IPS-15b (cell line): ENCODE measurements around the gene KNOP1.
"Not testable (repeated sequence)": the region's sequence is repeated elsewhere in the genome, so short reads cannot be mapped to it uniquely, and the experiment has no call there.

ENCODE experiments used
- H3K27me3 ChIP-seq: one replicate; pipeline ENCODE4 v1.6.1; 2013; ENCODE audit warnings: low read length; ENCODE audit not compliant: control insufficient read depth, insufficient read depth
- H3K36me3 ChIP-seq: one replicate; pipeline ENCODE4 v1.6.1; 2013; ENCODE audit warnings: low read length; ENCODE audit not compliant: control insufficient read depth, insufficient read depth
- H3K4me1 ChIP-seq: one replicate; pipeline ENCODE4 v1.6.1; 2013; ENCODE audit warnings: mild to moderate bottlenecking, low read length; ENCODE audit not compliant: control insufficient read depth, insufficient read depth
- H3K4me3 ChIP-seq: one replicate; pipeline ENCODE4 v1.5.1; 2013; ENCODE audit warnings: low read depth, low read length
- H3K9ac ChIP-seq: one replicate; pipeline ENCODE4 v1.6.1; 2013; ENCODE audit warnings: low read depth, mild to moderate bottlenecking, low read length
- H3K9me3 ChIP-seq: one replicate; pipeline ENCODE4 v1.6.1; 2013; ENCODE audit warnings: mild to moderate bottlenecking, low read length; ENCODE audit not compliant: control insufficient read depth, insufficient read depth

Gene KNOP1

DNA sequence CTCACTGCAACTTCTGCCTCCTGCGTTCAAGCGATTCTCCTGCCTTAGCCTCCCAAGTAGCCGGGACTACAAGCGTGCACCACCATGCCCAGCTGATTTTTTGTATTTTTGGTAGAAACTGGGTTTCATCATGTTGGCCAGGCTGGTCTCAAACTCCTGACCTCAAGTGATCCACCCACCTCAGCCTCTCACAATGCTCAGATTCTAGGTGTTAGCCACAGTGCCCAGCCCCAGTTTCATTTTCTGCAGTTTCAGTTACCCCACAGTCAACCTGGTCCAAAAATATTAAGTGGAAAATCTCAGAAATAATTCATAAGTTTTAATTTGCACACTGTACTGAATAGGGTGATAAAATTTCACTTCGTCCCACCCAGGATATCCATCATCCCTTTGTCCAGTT is 28.7 kb downstream of the KNOP1 start:
- Histone ChIP-seq H3K9me3 (no peaks in the 10 kb centered on the region), H3K27me3 (no peaks in the 10 kb centered on the region), H3K4me1 (no peaks in the 10 kb centered on the region), H3K4me3 (no peak overlapping the region), H3K9ac (no peak overlapping the region), H3K36me3 (peaks cover 20% of the 10 kb centered on the region)

DNA sequence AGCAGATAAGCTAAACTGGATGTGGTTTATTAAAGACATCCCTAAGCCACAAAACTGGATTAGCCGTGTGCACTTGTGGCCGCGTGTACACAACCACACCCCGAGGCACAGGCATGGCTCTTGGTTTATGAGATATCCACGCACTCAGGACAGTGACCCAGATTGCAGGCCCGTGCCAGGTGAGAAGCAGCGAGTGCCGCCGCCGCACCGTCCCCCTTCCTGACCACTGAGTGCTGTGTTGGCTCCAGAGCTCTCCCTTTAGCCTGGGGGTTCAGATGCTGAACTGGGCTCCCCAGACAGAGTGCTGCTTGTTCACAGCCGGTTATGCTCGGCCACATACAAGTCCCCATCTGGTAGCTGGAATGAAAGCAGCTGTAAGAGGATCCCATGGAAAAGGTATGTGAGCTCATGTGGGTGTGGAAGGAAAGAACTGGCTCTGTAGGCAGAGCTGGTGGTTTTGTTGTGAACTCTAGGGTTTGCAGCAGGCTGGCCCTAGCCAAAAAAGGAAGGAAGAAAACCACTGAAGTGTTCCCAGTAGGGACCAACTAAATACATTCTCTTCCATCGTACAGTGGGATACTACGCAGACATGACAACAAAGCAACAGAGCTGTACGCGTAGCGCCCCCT is 29.5 kb downstream of the KNOP1 start:
- H3K27me3 ChIP-seq, result no peaks in the 10 kb centered on the region
- H3K9ac ChIP-seq, result no peak overlapping the region
- no peak overlapping the region for H3K4me3 ChIP-seq
- peaks cover 20% of the 10 kb centered on the region for H3K36me3 ChIP-seq
- H3K9me3 ChIP-seq, result no peaks in the 10 kb centered on the region
- H3K4me1 ChIP-seq, result no peaks in the 10 kb centered on the region

DNA sequence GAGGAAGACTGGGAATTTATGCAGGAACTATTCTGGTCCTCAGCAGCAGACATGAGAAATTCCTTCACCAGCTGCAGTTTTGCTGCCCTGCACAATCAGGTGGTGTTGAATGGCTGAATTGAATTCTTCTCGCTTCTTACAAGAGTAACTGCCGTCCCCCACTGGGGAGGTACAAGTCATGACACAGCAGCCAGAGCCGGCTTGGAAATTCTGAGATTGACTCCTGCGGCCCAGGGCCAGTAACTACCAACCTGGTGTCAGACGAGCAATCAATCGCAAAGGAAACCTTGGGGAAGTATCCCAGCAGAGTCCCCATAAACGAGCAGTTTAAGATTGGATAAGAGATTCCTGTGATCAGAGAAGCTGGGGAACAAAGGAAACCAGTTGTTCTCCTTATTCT is 30.7 kb downstream of the KNOP1 start:
- Histone ChIP-seq H3K36me3 (peaks cover 20% of the 10 kb centered on the region), H3K9ac (no peak overlapping the region), H3K9me3 (no peaks in the 10 kb centered on the region), H3K27me3 (no peaks in the 10 kb centered on the region), H3K4me1 (no peaks in the 10 kb centered on the region), H3K4me3 (no peak overlapping the region)

DNA sequence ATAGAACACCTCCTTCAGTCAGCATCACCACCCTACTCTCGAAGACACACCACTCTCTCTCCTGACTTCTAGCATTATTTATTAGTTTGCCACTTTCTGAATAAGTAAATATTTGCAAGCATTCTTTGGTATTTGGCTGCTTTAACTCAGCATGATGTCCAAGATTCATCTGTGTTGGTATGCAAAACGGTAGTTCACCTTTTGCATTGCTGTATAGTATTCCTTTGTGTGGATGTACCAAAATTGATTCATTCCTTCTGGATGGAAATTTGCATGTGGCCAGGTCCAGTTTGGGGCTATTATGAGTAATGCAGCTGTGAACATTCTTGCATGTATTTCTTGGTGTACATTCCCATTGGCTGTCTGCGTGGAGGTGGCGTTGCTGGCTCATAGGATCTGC is 32.9 kb downstream of the KNOP1 start:
- Histone ChIP-seq H3K36me3 (peaks cover 15% of the 10 kb centered on the region), H3K9me3 (no peaks in the 10 kb centered on the region), H3K4me1 (no peaks in the 10 kb centered on the region), H3K27me3 (no peaks in the 10 kb centered on the region), H3K9ac (no peak overlapping the region), H3K4me3 (no peak overlapping the region)

DNA sequence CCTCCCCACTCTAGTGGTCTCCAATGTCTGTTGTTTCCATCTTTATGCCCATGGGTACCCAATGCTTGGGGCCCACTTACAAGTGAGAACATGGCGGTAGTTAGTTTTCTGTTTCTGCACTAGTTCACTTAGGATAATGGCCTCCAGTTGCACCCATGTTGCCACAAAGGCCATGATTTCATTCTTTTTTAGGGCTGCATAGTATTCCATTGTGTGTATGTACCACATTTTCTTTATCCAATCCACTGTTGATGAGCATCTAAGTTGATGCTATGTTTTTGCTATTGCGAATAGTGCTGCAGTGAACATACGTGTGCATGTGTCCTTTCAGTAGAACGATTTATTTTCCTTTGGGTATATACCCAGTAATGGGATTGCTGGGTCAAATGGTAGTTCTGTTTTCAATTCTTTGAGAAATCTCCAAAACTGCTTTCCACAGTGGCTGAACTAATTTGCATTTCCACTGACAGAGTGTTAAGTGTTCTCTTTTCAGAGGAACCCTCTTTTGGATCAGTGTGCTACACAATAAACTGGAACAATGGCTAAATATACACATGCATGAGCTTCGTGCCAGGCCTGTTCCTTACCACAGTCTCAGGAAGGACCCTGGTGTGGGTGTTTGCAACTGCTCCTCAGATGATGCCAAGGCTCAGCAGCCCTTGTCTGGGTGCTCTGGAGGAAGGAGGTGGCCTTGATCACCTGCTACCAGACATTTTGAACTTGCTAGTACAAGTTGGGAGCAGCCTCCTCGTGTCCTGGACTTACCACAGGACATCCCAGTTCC is 34.4 kb downstream of the KNOP1 start:
- peaks cover 12% of the 10 kb centered on the region for H3K36me3 ChIP-seq
- no peaks in the 10 kb centered on the region for H3K27me3 ChIP-seq
- H3K4me1 ChIP-seq, result no peaks in the 10 kb centered on the region
- H3K4me3 ChIP-seq, result no peak overlapping the region
- no peaks in the 10 kb centered on the region for H3K9me3 ChIP-seq
- no peak overlapping the region for H3K9ac ChIP-seq

DNA sequence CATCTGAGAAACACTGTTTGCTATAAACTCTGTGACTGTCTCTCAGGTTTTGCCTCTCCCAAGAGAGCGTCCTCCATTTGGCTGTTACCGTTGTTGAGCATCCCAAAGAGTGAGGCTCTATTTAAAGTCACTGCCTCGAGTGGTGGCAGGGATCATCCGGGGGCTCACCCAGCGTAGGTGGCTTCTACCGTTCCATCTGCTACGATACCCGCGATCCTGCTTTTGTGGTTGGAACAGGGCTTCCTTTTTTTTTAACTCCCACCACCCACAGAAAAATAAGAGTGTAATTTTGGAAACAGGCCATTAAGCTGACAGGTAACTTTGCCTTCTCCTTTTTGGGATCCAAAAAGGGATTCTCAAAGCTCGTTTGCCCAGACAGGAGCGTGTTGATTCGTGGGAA is 36.4 kb downstream of the KNOP1 start:
- Histone ChIP-seq H3K36me3 (peaks cover 8% of the 10 kb centered on the region), H3K4me1 (no peaks in the 10 kb centered on the region), H3K9ac (no peak overlapping the region), H3K9me3 (no peaks in the 10 kb centered on the region), H3K4me3 (no peak overlapping the region), H3K27me3 (no peaks in the 10 kb centered on the region)

DNA sequence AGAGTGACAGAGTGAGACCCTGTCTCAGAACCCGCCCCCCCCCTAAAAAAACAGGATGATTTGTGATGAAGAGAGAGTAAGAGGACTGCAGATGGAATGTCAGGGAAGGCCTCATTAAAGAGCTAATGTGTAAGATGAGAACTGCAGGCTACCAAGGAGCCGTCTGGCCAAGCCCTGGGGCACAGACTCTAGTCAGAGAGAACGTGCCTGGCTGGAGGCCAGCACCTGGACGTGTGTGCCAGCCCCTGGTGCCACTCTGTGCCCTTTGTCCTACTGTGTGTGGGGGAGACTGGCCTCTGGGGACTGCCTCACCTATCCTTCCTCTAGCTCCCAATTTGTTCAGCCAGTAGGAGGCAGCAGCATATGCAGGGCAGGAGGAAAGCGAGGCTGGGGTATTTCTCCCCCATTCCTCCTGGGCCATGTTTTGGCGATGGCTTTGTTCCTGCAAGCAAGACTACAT is 37.1 kb downstream of the KNOP1 start:
- no peaks in the 10 kb centered on the region for H3K9me3 ChIP-seq
- no peaks in the 10 kb centered on the region for H3K27me3 ChIP-seq
- H3K36me3 ChIP-seq, result peaks cover 8% of the 10 kb centered on the region
- no peak overlapping the region for H3K4me3 ChIP-seq
- H3K9ac ChIP-seq, result no peak overlapping the region
- no peaks in the 10 kb centered on the region for H3K4me1 ChIP-seq

DNA sequence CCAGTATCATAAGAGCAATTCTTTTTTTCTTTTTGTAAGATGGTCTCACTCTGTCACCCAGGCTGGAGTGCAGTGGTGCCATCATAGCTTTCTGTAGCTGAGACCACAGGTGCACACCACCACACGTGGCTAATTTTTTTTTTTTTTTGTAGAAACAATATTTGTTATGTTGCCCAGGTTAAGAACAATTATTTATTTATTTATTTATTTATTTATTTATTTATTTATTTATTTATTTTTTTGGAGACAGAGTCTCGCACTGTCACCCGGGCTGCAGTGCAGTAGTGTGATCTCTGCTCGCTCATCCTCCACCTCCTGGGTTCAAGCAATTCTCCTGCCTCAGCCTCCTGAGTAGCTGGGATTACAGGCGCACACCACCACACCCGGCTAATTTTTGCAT is 38.7 kb downstream of the KNOP1 start:
- H3K36me3 ChIP-seq, H3K27me3 ChIP-seq, H3K4me3 ChIP-seq, H3K9me3 ChIP-seq, H3K4me1 ChIP-seq, H3K9ac ChIP-seq: not testable (repeated sequence)

DNA sequence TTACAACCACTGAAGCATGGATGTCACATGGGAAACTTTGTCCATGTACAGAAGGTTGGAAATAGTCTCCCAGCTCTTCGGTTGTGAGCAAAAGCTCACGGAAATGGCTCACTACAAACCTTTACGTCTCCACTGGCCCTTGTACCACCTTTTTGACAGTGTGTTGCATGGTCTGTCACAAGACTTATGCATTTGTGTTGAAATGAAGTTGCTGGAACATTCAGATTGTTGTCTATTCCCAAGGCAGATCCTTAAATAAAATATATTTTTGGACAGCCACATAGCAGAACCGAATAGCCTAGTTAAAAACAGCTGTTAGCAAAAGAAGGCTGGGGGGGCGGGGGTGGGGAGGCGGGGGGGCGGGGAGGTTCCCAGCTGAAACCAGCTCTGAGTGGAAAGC is 39.2 kb downstream of the KNOP1 start:
- no peak overlapping the region for H3K9ac ChIP-seq
- no peaks in the 10 kb centered on the region for H3K9me3 ChIP-seq
- peaks cover 8% of the 10 kb centered on the region for H3K36me3 ChIP-seq

DNA sequence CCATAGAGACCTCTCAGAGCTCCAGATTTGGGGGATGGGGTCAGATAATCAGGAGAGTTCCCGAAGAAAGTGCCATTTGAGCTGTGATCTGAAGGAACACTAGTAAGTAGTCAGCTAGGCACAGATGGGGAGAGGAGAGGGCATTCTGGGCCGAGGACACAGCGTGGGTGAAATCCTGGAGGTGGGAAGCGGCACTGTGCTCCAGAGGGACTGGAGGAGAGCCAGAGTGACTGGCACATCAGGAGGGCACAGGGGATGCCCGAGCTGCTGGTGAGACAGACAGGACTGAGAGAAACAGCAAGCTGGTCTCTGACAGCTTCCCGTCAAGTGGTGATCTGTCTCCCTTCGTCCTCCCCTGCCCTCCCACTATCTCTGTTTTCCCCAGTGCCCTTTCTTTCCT is 40.6 kb downstream of the KNOP1 start:
- Histone ChIP-seq H3K27me3 (no peaks in the 10 kb centered on the region), H3K9ac (no peak overlapping the region), H3K4me3 (no peak overlapping the region), H3K4me1 (no peaks in the 10 kb centered on the region), H3K9me3 (no peaks in the 10 kb centered on the region), H3K36me3 (peaks cover 4% of the 10 kb centered on the region)

More for the DNA sequence above, 39.2 kb downstream of the KNOP1 start:
- Histone ChIP-seq H3K27me3 (no peaks in the 10 kb centered on the region), H3K4me1 (no peaks in the 10 kb centered on the region), H3K4me3 (no peak overlapping the region)

DNA sequence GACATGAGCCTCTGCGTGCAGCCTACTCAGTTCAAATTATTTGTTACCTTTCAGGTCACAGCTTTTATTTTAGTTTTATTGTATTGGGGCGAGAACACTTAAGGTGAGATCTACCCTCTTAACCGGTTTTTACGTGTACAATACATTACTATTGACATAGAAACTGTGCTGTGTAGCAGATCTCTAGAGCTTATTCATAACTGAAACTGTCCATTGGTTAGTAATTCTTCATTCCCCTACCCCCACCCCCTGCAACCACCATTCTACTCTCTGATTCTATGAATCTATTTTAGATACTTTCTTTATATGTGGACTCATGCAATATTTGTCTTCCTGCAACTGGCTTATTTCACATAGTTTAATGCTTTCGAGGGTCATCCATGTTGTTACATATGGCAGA is 43.5 kb downstream of the KNOP1 start:
- no peak overlapping the region for H3K9ac ChIP-seq
- H3K4me3 ChIP-seq, result no peak overlapping the region
- H3K27me3 ChIP-seq, result no peaks in the 10 kb centered on the region
- no peaks in the 10 kb centered on the region for H3K36me3 ChIP-seq
- no peaks in the 10 kb centered on the region for H3K4me1 ChIP-seq
- H3K9me3 ChIP-seq, result no peaks in the 10 kb centered on the region

DNA sequence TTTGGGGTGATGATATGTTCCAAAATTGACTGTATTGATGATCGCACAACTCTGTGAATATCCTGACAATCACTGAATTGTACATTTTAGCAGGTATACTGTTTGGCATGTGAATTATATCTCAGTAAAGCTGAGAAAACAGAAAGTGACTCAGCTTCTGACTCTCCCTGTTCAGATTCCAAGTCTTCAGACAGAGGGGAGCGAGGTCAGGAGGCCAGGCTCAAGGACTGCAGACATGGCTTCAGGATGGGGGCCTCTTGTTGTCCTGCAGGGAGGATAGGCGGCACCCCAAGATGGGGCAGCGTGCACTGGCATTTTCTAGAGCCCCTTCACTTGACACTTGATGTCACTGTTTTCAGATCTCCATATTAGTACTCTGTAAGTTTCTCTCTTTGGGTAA is 45.6 kb downstream of the KNOP1 start:
- H3K27me3 ChIP-seq, result no peaks in the 10 kb centered on the region
- no peaks in the 10 kb centered on the region for H3K36me3 ChIP-seq

More for the DNA sequence above, 45.6 kb downstream of the KNOP1 start:
- Histone ChIP-seq H3K4me3 (no peak overlapping the region), H3K4me1 (no peaks in the 10 kb centered on the region), H3K9me3 (no peaks in the 10 kb centered on the region), H3K9ac (no peak overlapping the region)
